H9 (cell line): ENCODE measurements around the gene PUM2. TPM values are rescaled to one million over a fixed set of nuclear protein-coding genes. Genes with fewer than 3 reads are reported as not detected.

Source experiments
- DNase-seq: peaks from one replicate; pipeline ENCODE4 v3.0.0-alpha.2; 2017
- H2AFZ ChIP-seq: one replicate; pipeline ENCODE4 v1.6.1; 2013; ENCODE audit warnings: mild to moderate bottlenecking, low read length, control low read depth, moderate library complexity
- H2AK5ac ChIP-seq: 2 replicates; pipeline ENCODE4 v1.6.1; 2013; ENCODE audit warnings: low read length, control low read depth, mixed read lengths; ENCODE audit not compliant: insufficient read length
- H2BK120ac ChIP-seq: one replicate; pipeline ENCODE4 v1.6.1; 2013; ENCODE audit warnings: low read depth, mild to moderate bottlenecking, low read length, control low read depth, inconsistent platforms; ENCODE audit not compliant: poor library complexity, severe bottlenecking
- H2BK12ac ChIP-seq: 2 replicates; pipeline ENCODE4 v1.6.1; 2013; ENCODE audit warnings: low read length, control low read depth, mixed read lengths, low read depth; ENCODE audit not compliant: insufficient read length
- H2BK15ac ChIP-seq: 2 replicates; pipeline ENCODE4 v1.6.1; 2013; ENCODE audit warnings: low read depth, low read length, control low read depth
- H2BK20ac ChIP-seq: one replicate; pipeline ENCODE4 v1.6.1; 2013; ENCODE audit warnings: low read depth, mild to moderate bottlenecking, low read length, control low read depth, inconsistent platforms; ENCODE audit not compliant: poor library complexity, severe bottlenecking
- H2BK5ac ChIP-seq: 2 replicates; pipeline ENCODE4 v1.6.1; 2013; ENCODE audit warnings: low read length, control low read depth, mixed read lengths; ENCODE audit not compliant: insufficient read length
- H3K14ac ChIP-seq: 2 replicates; pipeline ENCODE4 v1.6.1; 2013; ENCODE audit warnings: low read length, control low read depth; ENCODE audit not compliant: insufficient read depth
- H3K18ac ChIP-seq: 2 replicates; pipeline ENCODE4 v1.6.1; 2013; ENCODE audit warnings: low read depth, mild to moderate bottlenecking, mixed read lengths, low read length, control low read depth; ENCODE audit not compliant: insufficient read length
- H3K23ac ChIP-seq: 2 replicates; pipeline ENCODE4 v1.6.1; 2013; ENCODE audit warnings: low read length, control low read depth, mixed read lengths, low read depth; ENCODE audit not compliant: insufficient read length
- H3K23me2 ChIP-seq: 2 replicates; pipeline ENCODE4 v1.6.1; 2013; ENCODE audit warnings: low read depth, mild to moderate bottlenecking, mixed read lengths, low read length, control low read depth; ENCODE audit not compliant: insufficient read length, poor library complexity, severe bottlenecking
- H3K27ac ChIP-seq: 2 replicates; pipeline ENCODE4 v1.5.1; 2013; ENCODE audit warnings: low read length, control low read depth, mixed read lengths, low read depth; ENCODE audit not compliant: insufficient read length
- H3K27me3 ChIP-seq: 2 replicates; pipeline ENCODE4 v1.6.1; 2013; ENCODE audit warnings: low read length, control low read depth, inconsistent platforms; ENCODE audit not compliant: insufficient read depth
- H3K4ac ChIP-seq: 2 replicates; pipeline ENCODE4 v1.6.1; 2013; ENCODE audit warnings: low read depth, mild to moderate bottlenecking, control low read depth, inconsistent platforms, low read length, moderate library complexity
- H3K4me1 ChIP-seq: 2 replicates; pipeline ENCODE4 v1.6.1; 2013; ENCODE audit warnings: low read length, control low read depth, inconsistent platforms; ENCODE audit not compliant: insufficient read depth
- H3K4me2 ChIP-seq: 2 replicates; pipeline ENCODE4 v1.6.1; 2013; ENCODE audit warnings: low read length, control low read depth, mixed read lengths; ENCODE audit not compliant: insufficient read length, insufficient read depth
- H3K56ac ChIP-seq: 2 replicates; pipeline ENCODE4 v1.6.1; 2013; ENCODE audit warnings: low read depth, mild to moderate bottlenecking, mixed read lengths, low read length, control low read depth; ENCODE audit not compliant: insufficient read length
- H3K79me1 ChIP-seq: 2 replicates; pipeline ENCODE4 v1.6.1; 2013; ENCODE audit warnings: low read depth, mild to moderate bottlenecking, moderate library complexity, low read length, control low read depth, inconsistent platforms; ENCODE audit not compliant: insufficient read depth, poor library complexity, severe bottlenecking
- H3K79me2 ChIP-seq: 2 replicates; pipeline ENCODE4 v1.6.1; 2013; ENCODE audit warnings: low read length, control low read depth, inconsistent platforms; ENCODE audit not compliant: insufficient read depth
- H3K9ac ChIP-seq: 2 replicates; pipeline ENCODE4 v1.6.1; 2013; ENCODE audit warnings: low read length, control low read depth, mixed read lengths; ENCODE audit not compliant: insufficient read length; ENCODE audit errors: extremely low read depth
- H3K9me3 ChIP-seq: one replicate; pipeline ENCODE4 v1.6.1; 2013; ENCODE audit warnings: low read depth, low read length, inconsistent platforms; ENCODE audit not compliant: control insufficient read depth
- H3T11ph ChIP-seq: one replicate; pipeline ENCODE4 v1.6.1; 2013; ENCODE audit warnings: mild to moderate bottlenecking, low read length, control low read depth, inconsistent platforms
- H4K20me1 ChIP-seq: one replicate; pipeline ENCODE4 v1.6.1; 2013; ENCODE audit not compliant: control insufficient read depth, insufficient read length, insufficient read depth
- H4K5ac ChIP-seq: 2 replicates; pipeline ENCODE4 v1.6.1; 2013; ENCODE audit warnings: low read depth, mild to moderate bottlenecking, mixed read lengths, low read length, control low read depth; ENCODE audit not compliant: insufficient read length
- H4K8ac ChIP-seq: replicated peaks from 2 replicates; pipeline ENCODE4 v1.6.1; 2013; ENCODE audit warnings: low read length, control low read depth, mixed read lengths, low read depth; ENCODE audit not compliant: insufficient read length
- H4K91ac ChIP-seq: 2 replicates; pipeline ENCODE4 v1.6.1; 2013; ENCODE audit warnings: low read depth, mild to moderate bottlenecking, moderate library complexity, mixed read lengths, low read length, control low read depth; ENCODE audit not compliant: insufficient read length
- H3K27ac Mint-ChIP-seq, 3 experiments: 2 replicates in 2 of 3; 3 replicates in 1 of 3; pipeline ENCODE4 v1.8.0; 2020 to 2021; ENCODE audit warnings: mixed read lengths in 3 of 3, mild to moderate bottlenecking in 1 of 3, moderate library complexity in 1 of 3
- H3K27me3 Mint-ChIP-seq: 2 replicates; pipeline ENCODE4 v1.8.0; 2021; ENCODE audit warnings: low read depth, mild to moderate bottlenecking, moderate library complexity, mixed read lengths
- H3K36me3 Mint-ChIP-seq, 3 experiments: 2 replicates in 2 of 3; 3 replicates in 1 of 3; pipeline ENCODE4 v1.8.0; 2020 to 2021; ENCODE audit warnings: low read depth in 3 of 3, mixed read lengths in 3 of 3; ENCODE audit not compliant: insufficient read depth in 1 of 3
- H3K4me1 Mint-ChIP-seq, 2 experiments: 2 replicates each; pipeline ENCODE4 v1.8.0; 2020; ENCODE audit warnings: mixed read lengths in 2 of 2
- H3K4me3 Mint-ChIP-seq, 2 experiments: 2 replicates in 1 of 2; 3 replicates in 1 of 2; pipeline ENCODE4 v1.8.0; 2020 to 2021; ENCODE audit warnings: mild to moderate bottlenecking in 2 of 2, mixed read lengths in 2 of 2, moderate library complexity in 1 of 2
- H3K9me3 Mint-ChIP-seq, 2 experiments: 2 replicates in 1 of 2; 3 replicates in 1 of 2; pipeline ENCODE4 v1.8.0; 2020; ENCODE audit warnings: mild to moderate bottlenecking in 2 of 2, mixed read lengths in 2 of 2, moderate library complexity in 1 of 2
- WGBS: extraction: QIAGEN DNeasy Blood & Tissue Kit; methylation state at CpG from one replicate; pipeline ENCODE4 v1.1.7; 2013; ENCODE audit warnings: missing lambda C conversion rate, low lambda C conversion rate, mixed read lengths; ENCODE audit not compliant: insufficient read length; ENCODE audit errors: extremely low coverage; 5-methylcytosine and 5-hydroxymethylcytosine counted together
- total RNA-seq: library from RNA; stranded (reverse); gene quantifications from 2 replicates; pipeline ENCODE4 v1.2.1, GENCODE V29; 2021
- TF ChIP-seq, protein P1 (sequence below): fragments of 200-600 bp; sonication (generic); conservative IDR thresholded peaks from 3 replicates; pipeline ENCODE4 v1.8.0; 2021; ENCODE audit warnings: antibody characterized with exemption, mild to moderate bottlenecking

PUM2 gene
- total RNA-seq, 1 experiment from 2014 or later, result 96.6 TPM

DNA sequence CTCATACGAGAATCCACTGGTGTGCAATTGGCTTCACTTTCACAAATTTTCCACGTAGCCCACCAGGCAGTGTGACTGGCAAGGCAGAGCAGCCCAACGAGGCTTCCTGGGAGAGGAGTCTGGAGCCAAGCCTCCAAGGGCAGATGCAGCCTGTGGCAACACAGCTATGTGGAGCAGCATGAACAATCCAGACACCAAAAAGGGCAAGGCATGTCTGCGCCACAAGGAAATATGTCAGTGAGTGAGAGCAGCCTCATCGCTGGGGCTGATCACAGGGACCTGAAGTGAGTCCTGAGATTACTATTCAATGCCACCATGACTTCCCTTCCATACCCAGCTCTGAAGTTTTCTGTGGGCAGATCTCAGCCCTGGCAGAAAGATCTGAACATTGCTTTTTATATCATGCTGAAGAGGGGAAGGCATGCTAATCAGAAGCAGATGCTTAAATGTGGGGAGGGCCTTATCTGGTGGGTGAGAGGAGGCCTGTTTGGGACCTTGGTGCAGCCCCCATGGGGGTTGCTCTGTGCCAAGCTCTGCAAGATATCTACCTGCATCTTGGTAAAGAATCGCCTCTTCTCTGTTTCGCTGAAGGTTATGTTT lies 40.0 kb upstream of the PUM2 start:
- Mint-ChIP-seq H3K9me3 (no peaks in the 10 kb centered on the region), H3K36me3 (no peaks in the 10 kb centered on the region), H3K27ac (no peak overlapping the region), H3K4me3 (no peak overlapping the region), H3K4me1 (peaks cover 0 to 5% of the 10 kb centered on the region in 2 experiments; a peak in 1 of 4 replicates), H3K27me3 (peaks cover 11% of the 10 kb centered on the region; the same call in 1 of the 2 replicates)
- WGBS, result no CpG with 5 or more reads among the region's 7 CpGs
- Histone ChIP-seq H2AFZ (no peak overlapping the region), H3K79me2 (no peaks in the 10 kb centered on the region), H2AK5ac (no peak overlapping the region), H3K4ac (no peak overlapping the region), H3K18ac (no peak overlapping the region), H3K14ac (no peak overlapping the region; the same call in 1 of the 2 replicates), H3K27ac (no peak overlapping the region), H4K20me1 (no peaks in the 10 kb centered on the region), H4K8ac (no peak overlapping the region), H4K91ac (no peak overlapping the region), H2BK12ac (no peak overlapping the region), H3K27me3 (no peaks in the 10 kb centered on the region), H3T11ph (no peak overlapping the region), H3K9ac (no peak overlapping the region), H2BK5ac (no peak overlapping the region), H3K4me2 (no peak overlapping the region), H3K9me3 (no peaks in the 10 kb centered on the region), H3K23me2 (no peaks in the 10 kb centered on the region), H3K56ac (no peak overlapping the region), H4K5ac (no peak overlapping the region), H2BK15ac (no peak overlapping the region), H3K23ac (no peak overlapping the region), H3K4me1 (no peaks in the 10 kb centered on the region), H2BK120ac (no peak overlapping the region), H2BK20ac (no peak overlapping the region), H3K79me1 (no peaks in the 10 kb centered on the region)
- TF ChIP-seq, protein P1, sequence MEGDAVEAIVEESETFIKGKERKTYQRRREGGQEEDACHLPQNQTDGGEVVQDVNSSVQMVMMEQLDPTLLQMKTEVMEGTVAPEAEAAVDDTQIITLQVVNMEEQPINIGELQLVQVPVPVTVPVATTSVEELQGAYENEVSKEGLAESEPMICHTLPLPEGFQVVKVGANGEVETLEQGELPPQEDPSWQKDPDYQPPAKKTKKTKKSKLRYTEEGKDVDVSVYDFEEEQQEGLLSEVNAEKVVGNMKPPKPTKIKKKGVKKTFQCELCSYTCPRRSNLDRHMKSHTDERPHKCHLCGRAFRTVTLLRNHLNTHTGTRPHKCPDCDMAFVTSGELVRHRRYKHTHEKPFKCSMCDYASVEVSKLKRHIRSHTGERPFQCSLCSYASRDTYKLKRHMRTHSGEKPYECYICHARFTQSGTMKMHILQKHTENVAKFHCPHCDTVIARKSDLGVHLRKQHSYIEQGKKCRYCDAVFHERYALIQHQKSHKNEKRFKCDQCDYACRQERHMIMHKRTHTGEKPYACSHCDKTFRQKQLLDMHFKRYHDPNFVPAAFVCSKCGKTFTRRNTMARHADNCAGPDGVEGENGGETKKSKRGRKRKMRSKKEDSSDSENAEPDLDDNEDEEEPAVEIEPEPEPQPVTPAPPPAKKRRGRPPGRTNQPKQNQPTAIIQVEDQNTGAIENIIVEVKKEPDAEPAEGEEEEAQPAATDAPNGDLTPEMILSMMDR, result no peak
- no peak for DNase-seq
